Sigmoid colon (tissue), 7 donors: ENCODE results near the gene TCP11L2. TPM values are rescaled to one million over a fixed set of nuclear protein-coding genes. Genes with fewer than 3 reads are reported as not detected.
A peak's percentile ranks its signal among the peaks of the same experiment; 100 is the strongest.

ENCODE experiments used
- DNase-seq: peaks from one replicate; pipeline ENCODE4 v3.0.0-alpha.2; 2019
- H3K27ac ChIP-seq, 4 donors: fragments of 200-600 bp; sonication (generic); one replicate each; pipeline ENCODE4 v1.5.1; 2016 to 2019; ENCODE audit warnings: mild to moderate bottlenecking in 1 of 4
- H3K27me3 ChIP-seq, 3 donors: fragments of 200-600 bp; sonication (generic); one replicate each; pipeline ENCODE4 v1.5.1; 2019; ENCODE audit warnings: mild to moderate bottlenecking in 1 of 3
- H3K36me3 ChIP-seq, 4 donors: fragments of 200-600 bp; sonication (generic); one replicate each; pipeline ENCODE4 v1.5.1; 2016 to 2019
- H3K4me1 ChIP-seq, 4 donors: fragments of 200-600 bp; sonication (generic); one replicate each; pipeline ENCODE4 v1.5.1; 2017 to 2019
- H3K4me3 ChIP-seq, 4 donors: fragments of 200-600 bp; sonication (generic); one replicate each; pipeline ENCODE4 v1.5.1; 2017 to 2019; ENCODE audit warnings: mild to moderate bottlenecking in 2 of 4, moderate library complexity in 1 of 4
- H3K9me3 ChIP-seq, 4 donors: fragments of 200-600 bp in 3 of 4; sonication (generic) in 3 of 4; one replicate each; pipeline versions ENCODE4 v1.5.1 to v1.6.1; 2013 to 2019
- EP300 ChIP-seq, 4 donors: sonication (generic); formaldehyde crosslinking; IDR thresholded peaks; one replicate each; pipeline ENCODE4 v1.6.1; 2017; ENCODE audit warnings: antibody characterized with exemption in 4 of 4
- POLR2A ChIP-seq, 2 donors: fragments of 450-650 bp; IDR thresholded peaks; one replicate each; pipeline ENCODE4 v1.6.1; 2016; ENCODE audit warnings: antibody characterized with exemption in 2 of 2, mild to moderate bottlenecking in 2 of 2, moderate library complexity in 2 of 2
- POLR2AphosphoS5 ChIP-seq, 4 donors: sonication (generic); formaldehyde crosslinking; IDR thresholded peaks; one replicate each; pipeline ENCODE4 v1.6.1; 2017; ENCODE audit warnings: antibody characterized with exemption in 4 of 4
- WGBS, 2 donors: extraction: QIAGEN DNeasy Blood & Tissue Kit; methylation state at CpG; one replicate each; pipeline ENCODE4 v1.1.7; 2013; 5-methylcytosine and 5-hydroxymethylcytosine counted together
- intact Hi-C: fragments of 100-400 bp; cut with DNase I; formaldehyde crosslinking; loops from one replicate; pipeline ENCODE4 v1.15.1; 2023
- polyA plus RNA-seq, 3 donors: library from polyadenylated mRNA; stranded (reverse); fragments of 200-250 nt; gene quantifications; one replicate each; pipeline ENCODE4 v1.2.3, GENCODE V29; 2013
- total RNA-seq, 4 donors: library from RNA; depleted of rRNA; stranded (reverse); fragments of >200 nt; gene quantifications; one replicate each; pipeline ENCODE4 v1.1.0, GENCODE V29; 2016
- TF ChIP-seq, protein P1 (sequence below), 4 experiments: fragments of 450-650 bp in 3 of 4; fragments of 200-600 bp in 1 of 4; IDR thresholded peaks; one replicate each; pipeline ENCODE4 v1.5.1; 2016 to 2019; ENCODE audit warnings: antibody characterized with exemption in 4 of 4, mild to moderate bottlenecking in 3 of 4, moderate library complexity in 2 of 4
- donor health status: healthy with polysubstance abuse.
- donor health status: Bipolar disorder and iron deficiency.
- donor health status: healthy.

The TCP11L2 gene
- total and polyA plus RNA-seq, 7 donors: 3.0 to 53.5 (median 38.4) TPM

DNA sequence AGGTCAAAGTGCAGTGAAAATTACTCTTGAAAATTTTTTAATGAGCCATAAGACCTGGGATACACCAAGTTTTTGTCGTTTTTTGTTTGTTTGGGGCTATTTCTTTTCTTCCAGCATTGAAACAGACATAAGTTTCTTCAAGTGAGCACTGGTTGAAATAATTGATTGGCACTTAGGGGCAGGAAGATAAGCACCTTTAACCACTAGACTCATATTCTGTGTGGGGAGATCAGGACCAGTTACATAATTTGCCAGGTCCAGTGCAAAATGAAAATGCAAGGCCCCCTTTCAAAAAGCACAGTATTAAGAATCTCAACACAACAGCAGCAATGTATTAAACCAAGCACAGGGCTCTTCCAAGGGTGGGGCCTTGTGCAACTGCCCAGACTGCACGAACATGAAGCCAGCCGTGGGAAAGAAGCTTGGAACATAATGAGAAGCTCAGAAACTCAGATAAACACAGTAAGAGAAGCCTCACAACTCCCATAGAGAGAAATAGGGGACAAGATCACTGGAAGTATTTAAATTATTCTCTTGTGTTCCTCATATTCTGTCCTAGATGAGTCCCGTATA lies 3.2 kb upstream of the TCP11L2 start:
- Histone ChIP-seq H3K27me3 (no peaks in the 10 kb centered on the region), H3K9me3 (no peaks in the 10 kb centered on the region), H3K36me3 (no peaks in the 10 kb centered on the region), H3K27ac (peak overlapping the region in 1 of 4 donors; percentile 7), H3K4me1 (peaks cover 0 to 27% (median 22%) of the 10 kb centered on the region in 4 donors), H3K4me3 (no peak overlapping the region)
- intact Hi-C loops: no loop called here
- DNase-seq: no peak
- TF ChIP-seq EP300 (IDR thresholded peaks at IDR 0.05): no peak
- TF ChIP-seq POLR2A (IDR thresholded peaks at IDR 0.05): no peak
- TF ChIP-seq, protein P1, sequence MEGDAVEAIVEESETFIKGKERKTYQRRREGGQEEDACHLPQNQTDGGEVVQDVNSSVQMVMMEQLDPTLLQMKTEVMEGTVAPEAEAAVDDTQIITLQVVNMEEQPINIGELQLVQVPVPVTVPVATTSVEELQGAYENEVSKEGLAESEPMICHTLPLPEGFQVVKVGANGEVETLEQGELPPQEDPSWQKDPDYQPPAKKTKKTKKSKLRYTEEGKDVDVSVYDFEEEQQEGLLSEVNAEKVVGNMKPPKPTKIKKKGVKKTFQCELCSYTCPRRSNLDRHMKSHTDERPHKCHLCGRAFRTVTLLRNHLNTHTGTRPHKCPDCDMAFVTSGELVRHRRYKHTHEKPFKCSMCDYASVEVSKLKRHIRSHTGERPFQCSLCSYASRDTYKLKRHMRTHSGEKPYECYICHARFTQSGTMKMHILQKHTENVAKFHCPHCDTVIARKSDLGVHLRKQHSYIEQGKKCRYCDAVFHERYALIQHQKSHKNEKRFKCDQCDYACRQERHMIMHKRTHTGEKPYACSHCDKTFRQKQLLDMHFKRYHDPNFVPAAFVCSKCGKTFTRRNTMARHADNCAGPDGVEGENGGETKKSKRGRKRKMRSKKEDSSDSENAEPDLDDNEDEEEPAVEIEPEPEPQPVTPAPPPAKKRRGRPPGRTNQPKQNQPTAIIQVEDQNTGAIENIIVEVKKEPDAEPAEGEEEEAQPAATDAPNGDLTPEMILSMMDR (IDR thresholded peaks at IDR 0.05): no peak
- TF ChIP-seq POLR2AphosphoS5 (IDR thresholded peaks at IDR 0.05): no peak
- 25 to 62% methylated on average over 4 of the region's 4 CpGs for WGBS, 2 donors

- Histone ChIP-seq H3K27ac (peak overlapping the region in 3 of 4 donors; percentile 94 to 98 (median 96)), H3K9me3 (no peaks in the 10 kb centered on the region), H3K27me3 (no peaks in the 10 kb centered on the region), H3K4me3 (no peak overlapping the region), H3K4me1 (peaks cover 0 to 42% (median 37%) of the 10 kb centered on the region in 4 donors), H3K36me3 (no peaks in the 10 kb centered on the region)
- DNase-seq: no peak
- WGBS, 2 donors: 41 to 61% methylated on average over 1 of the region's 1 CpG
- intact Hi-C loops: loop anchor here (5.0 kb wide), 3 partner anchors 57 to 472 kb away; partner anchors contain the start of genes NUAK1, POLR3B and RIC8B
- TF ChIP-seq, protein P1 (IDR thresholded peaks at IDR 0.05): no peak
- no peak for TF ChIP-seq EP300 (IDR thresholded peaks at IDR 0.05)
Observed at GRCh38 chr12:106300761-106301160, 1.8 kb upstream of the TCP11L2 start.

DNA sequence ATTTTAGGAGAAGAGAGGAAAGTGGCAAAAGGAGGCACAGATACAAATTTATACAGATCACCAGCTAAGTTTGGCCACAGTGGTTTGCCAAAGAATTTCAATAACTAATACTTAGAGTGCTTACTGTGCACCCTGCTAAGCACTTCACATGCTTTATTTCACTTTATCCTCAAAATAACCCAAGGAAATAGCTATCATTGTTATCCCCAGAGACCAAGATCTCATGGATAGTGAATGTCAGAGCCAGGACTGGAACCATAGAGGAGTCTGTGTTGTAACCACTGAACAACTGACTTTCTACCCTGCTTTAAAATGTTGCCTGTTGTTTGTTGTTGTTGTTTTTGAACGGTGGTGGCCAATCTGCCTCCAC lies 1.3 kb upstream of the TCP11L2 start:
- intact Hi-C loops: loop anchor here (5.0 kb wide), 3 partner anchors 56 to 471 kb away; partner anchors contain the start of genes NUAK1, POLR3B and RIC8B
- no peaks in the 10 kb centered on the region for H3K27me3 ChIP-seq
- no peaks in the 10 kb centered on the region for H3K36me3 ChIP-seq
- WGBS, 2 donors: 0 to 9% methylated on average over 1 of the region's 1 CpG
- TF ChIP-seq EP300 (IDR thresholded peaks at IDR 0.05) (no peak), POLR2A (IDR thresholded peaks at IDR 0.05) (no peak)
- no peak overlapping the region for H3K4me3 ChIP-seq
- H3K4me1 ChIP-seq: peaks cover 0 to 41% (median 40%) of the 10 kb centered on the region in 4 donors
- peak overlapping the region; percentile 83 to 98 (median 95) for H3K27ac ChIP-seq
- no peaks in the 10 kb centered on the region for H3K9me3 ChIP-seq
- DNase-seq: no peak

GRCh38 chr12:106301611-106302321 lies 767 bp upstream of the TCP11L2 start:
- peaks cover 0 to 46% (median 43%) of the 10 kb centered on the region in 4 donors for H3K4me1 ChIP-seq

More at GRCh38 chr12:106301611-106302321, 767 bp upstream of the TCP11L2 start:
- no peak for TF ChIP-seq POLR2A (IDR thresholded peaks at IDR 0.05)
- TF ChIP-seq EP300 (IDR thresholded peaks at IDR 0.05): no peak
- TF ChIP-seq, protein P1 (IDR thresholded peaks at IDR 0.05): no peak
- no peak for TF ChIP-seq POLR2AphosphoS5 (IDR thresholded peaks at IDR 0.05)
- H3K4me3 ChIP-seq: peak overlapping the region; percentile 50 to 93 (median 76)
- H3K9me3 ChIP-seq: no peaks in the 10 kb centered on the region
- no peaks in the 10 kb centered on the region for H3K36me3 ChIP-seq
- WGBS, 2 donors: 1% methylated on average over 32 of the region's 32 CpGs
- no peaks in the 10 kb centered on the region for H3K27me3 ChIP-seq
- intact Hi-C loops: loop anchor here (2.0 to 5.0 kb wide), 4 partner anchors 55 to 471 kb away; partner anchors contain the start of genes NUAK1, POLR3B and RIC8B
- H3K27ac ChIP-seq: peak overlapping the region; percentile 83 to 98 (median 95)
- DNase-seq: peak; percentile 75
